ENCODE data around the gene SLC17A4. TPM values are rescaled to one million over a fixed set of nuclear protein-coding genes. Genes with fewer than 3 reads are reported as not detected.

The SLC17A4 gene
- total RNA-seq, 4 donors from 2014 or later = not detected

- Histone ChIP-seq H3K27me3 (no peaks in the 10 kb centered on the region), H3K27ac (no peak overlapping the region), H3K4me3 (no peak overlapping the region), H3K4me1 (no peaks in the 10 kb centered on the region), H3K9me3 (no peaks in the 10 kb centered on the region), H3K36me3 (no peaks in the 10 kb centered on the region)
- TF ChIP-seq POLR2A (IDR thresholded peaks at IDR 0.05) (no peak), EP300 (IDR thresholded peaks at IDR 0.05) (no peak), CTCF (IDR thresholded peaks at IDR 0.05) (no peak)
- no peak for DNase-seq (ENCODE audit: low spot score in 2 of 2)
- WGBS, 2 donors = 86 to 94% methylated on average over 1 of the region's 1 CpG
These were observed 14.0 kb downstream of the SLC17A4 start for GRCh38 chr6:25768566-25768965.

- Histone ChIP-seq H3K27ac (no peak overlapping the region), H3K36me3 (no peaks in the 10 kb centered on the region), H3K27me3 (no peaks in the 10 kb centered on the region), H3K9me3 (no peaks in the 10 kb centered on the region), H3K4me3 (no peak overlapping the region), H3K4me1 (no peaks in the 10 kb centered on the region)
- no peak for TF ChIP-seq POLR2A (IDR thresholded peaks at IDR 0.05)
- no peak for TF ChIP-seq EP300 (IDR thresholded peaks at IDR 0.05)
- no peak for TF ChIP-seq CTCF (IDR thresholded peaks at IDR 0.05)
- DNase-seq (ENCODE audit: low spot score in 2 of 2) = no peak
- WGBS, 2 donors = 74 to 76% methylated on average over 2 of the region's 2 CpGs
These were observed 15.4 kb downstream of the SLC17A4 start for GRCh38 chr6:25769983-25770382.

- no peak overlapping the region for H3K4me3 ChIP-seq
- H3K9me3 ChIP-seq = no peaks in the 10 kb centered on the region
- no peaks in the 10 kb centered on the region for H3K4me1 ChIP-seq
- DNase-seq (ENCODE audit: low spot score in 2 of 2) = no peak
- WGBS, 2 donors = 21 to 44% methylated on average over 2 of the region's 2 CpGs
- H3K27me3 ChIP-seq = no peaks in the 10 kb centered on the region
- H3K36me3 ChIP-seq = no peaks in the 10 kb centered on the region
- no peak for TF ChIP-seq EP300 (IDR thresholded peaks at IDR 0.05)
- TF ChIP-seq CTCF (IDR thresholded peaks at IDR 0.05) = no peak
- no peak for TF ChIP-seq POLR2A (IDR thresholded peaks at IDR 0.05)
- no peak overlapping the region for H3K27ac ChIP-seq
These were observed 19.7 kb downstream of the SLC17A4 start for GRCh38 chr6:25774120-25774715.

GRCh38 chr6:25777031-25777430 lies 22.5 kb downstream of the SLC17A4 start:
- no peak for DNase-seq (ENCODE audit: low spot score in 2 of 2)
- Histone ChIP-seq H3K4me1 (no peaks in the 10 kb centered on the region), H3K27ac (no peak overlapping the region), H3K9me3 (no peaks in the 10 kb centered on the region), H3K36me3 (no peaks in the 10 kb centered on the region), H3K4me3 (no peak overlapping the region), H3K27me3 (no peaks in the 10 kb centered on the region)
- no peak for TF ChIP-seq POLR2A (IDR thresholded peaks at IDR 0.05)
- no peak for TF ChIP-seq CTCF (IDR thresholded peaks at IDR 0.05)
- TF ChIP-seq EP300 (IDR thresholded peaks at IDR 0.05) = no peak
- 48 to 54% methylated on average over 2 of the region's 2 CpGs for WGBS, 2 donors

- Histone ChIP-seq H3K4me3 (no peak overlapping the region), H3K27ac (no peak overlapping the region), H3K36me3 (no peaks in the 10 kb centered on the region), H3K27me3 (no peaks in the 10 kb centered on the region), H3K4me1 (no peaks in the 10 kb centered on the region), H3K9me3 (no peaks in the 10 kb centered on the region)
- 67 to 71% methylated on average over 4 of the region's 4 CpGs for WGBS, 2 donors
- TF ChIP-seq CTCF (IDR thresholded peaks at IDR 0.05) = no peak
- no peak for TF ChIP-seq EP300 (IDR thresholded peaks at IDR 0.05)
- TF ChIP-seq POLR2A (IDR thresholded peaks at IDR 0.05) = no peak
- no peak for DNase-seq (ENCODE audit: low spot score in 2 of 2)
These were observed 23.5 kb downstream of the SLC17A4 start for GRCh38 chr6:25777856-25778649.

Measured in tibial nerve (tissue), 4 donors.